HG02571 (cell line): ENCODE results near the gene PIK3R4.

ENCODE experiments used
- ATAC-seq: cut with Tn5 transposase; IDR thresholded peaks from one replicate; pipeline ENCODE4 v1.9.1; 2021; ENCODE audit warnings: mild to moderate bottlenecking, moderate library complexity; ENCODE audit not compliant: unreplicated experiment

PIK3R4 gene

GRCh38 chr3:130644628-130645253 lies 101.9 kb downstream of the PIK3R4 start:
- ATAC-seq = no peak

- no peak for ATAC-seq
These were observed 106.6 kb downstream of the PIK3R4 start for GRCh38 chr3:130640027-130640426.

- no peak for ATAC-seq
These were observed 110.0 kb downstream of the PIK3R4 start for GRCh38 chr3:130636480-130637234.

- no peak for ATAC-seq
These were observed 110.7 kb downstream of the PIK3R4 start for GRCh38 chr3:130635978-130636377.

GRCh38 chr3:130635285-130635684 lies 111.3 kb downstream of the PIK3R4 start:
- ATAC-seq = no peak
